Testis (tissue), 2 donors: ENCODE results near the gene MRPL10.

ENCODE experiments used
- CTCF ChIP-seq, 3 experiments: fragments of 450-650 bp in 2 of 3; fragments of 200-600 bp in 1 of 3; sonication (generic) in 1 of 3; IDR thresholded peaks; one replicate each; pipeline ENCODE4 v1.5.1; 2016 to 2019; ENCODE audit warnings: antibody characterized with exemption in 3 of 3, mild to moderate bottlenecking in 2 of 3, moderate library complexity in 1 of 3
- POLR2A ChIP-seq: fragments of 450-650 bp; IDR thresholded peaks from one replicate; pipeline ENCODE4 v1.6.1; 2017; ENCODE audit warnings: antibody characterized with exemption, mild to moderate bottlenecking, moderate library complexity

DNA sequence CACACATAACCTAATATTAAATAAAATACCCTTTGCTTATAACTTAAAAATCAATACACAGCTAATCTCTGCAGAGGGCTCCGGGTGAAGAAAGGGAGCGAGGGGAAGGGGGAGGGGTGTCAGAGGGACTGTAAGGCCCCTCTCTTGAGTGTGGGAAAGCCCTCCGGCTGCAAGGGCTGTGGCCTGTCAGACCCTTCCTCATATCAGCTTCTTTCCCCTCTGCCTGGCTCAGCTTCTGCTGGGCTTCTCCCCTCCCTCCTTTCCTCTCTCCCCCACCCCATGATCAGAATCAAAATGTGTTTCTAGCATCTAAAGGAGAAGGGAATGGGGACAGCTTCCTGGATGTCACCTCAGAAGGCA is 14.4 kb upstream of the MRPL10 start:
- no peak for TF ChIP-seq CTCF (IDR thresholded peaks at IDR 0.05)
- TF ChIP-seq POLR2A = no peak
